Testis (tissue), 2 donors: Measurements from ENCODE around the gene MOCOS.

Experiments
- POLR2A ChIP-seq: fragments of 450-650 bp; IDR thresholded peaks from one replicate; pipeline ENCODE4 v1.6.1; 2017; ENCODE audit warnings: antibody characterized with exemption, mild to moderate bottlenecking, moderate library complexity
- TF ChIP-seq, protein P1 (sequence below), 3 experiments: fragments of 450-650 bp in 2 of 3; fragments of 200-600 bp in 1 of 3; sonication (generic) in 1 of 3; IDR thresholded peaks; one replicate each; pipeline ENCODE4 v1.5.1; 2016 to 2019; ENCODE audit warnings: antibody characterized with exemption in 3 of 3, mild to moderate bottlenecking in 2 of 3, moderate library complexity in 1 of 3

DNA sequence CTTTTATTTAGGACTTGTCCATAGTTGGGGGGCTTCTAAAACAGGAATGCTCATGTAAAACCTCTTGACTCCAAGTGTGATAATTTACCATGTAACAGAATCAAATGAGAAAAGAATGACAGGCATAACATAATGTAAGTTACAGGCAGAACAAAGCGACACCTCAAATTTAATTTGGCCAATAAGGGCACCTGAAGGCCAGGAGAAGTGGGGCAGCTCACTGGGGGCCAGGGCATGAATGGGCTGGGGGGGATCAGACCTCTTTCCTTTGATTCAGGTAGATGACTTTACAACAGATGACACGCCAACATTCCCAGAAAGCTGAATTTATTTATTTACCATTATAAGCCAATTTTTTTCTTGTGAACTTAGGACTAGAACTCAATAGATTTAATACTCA lies 14.5 kb downstream of the MOCOS start:
- TF ChIP-seq, protein P1, sequence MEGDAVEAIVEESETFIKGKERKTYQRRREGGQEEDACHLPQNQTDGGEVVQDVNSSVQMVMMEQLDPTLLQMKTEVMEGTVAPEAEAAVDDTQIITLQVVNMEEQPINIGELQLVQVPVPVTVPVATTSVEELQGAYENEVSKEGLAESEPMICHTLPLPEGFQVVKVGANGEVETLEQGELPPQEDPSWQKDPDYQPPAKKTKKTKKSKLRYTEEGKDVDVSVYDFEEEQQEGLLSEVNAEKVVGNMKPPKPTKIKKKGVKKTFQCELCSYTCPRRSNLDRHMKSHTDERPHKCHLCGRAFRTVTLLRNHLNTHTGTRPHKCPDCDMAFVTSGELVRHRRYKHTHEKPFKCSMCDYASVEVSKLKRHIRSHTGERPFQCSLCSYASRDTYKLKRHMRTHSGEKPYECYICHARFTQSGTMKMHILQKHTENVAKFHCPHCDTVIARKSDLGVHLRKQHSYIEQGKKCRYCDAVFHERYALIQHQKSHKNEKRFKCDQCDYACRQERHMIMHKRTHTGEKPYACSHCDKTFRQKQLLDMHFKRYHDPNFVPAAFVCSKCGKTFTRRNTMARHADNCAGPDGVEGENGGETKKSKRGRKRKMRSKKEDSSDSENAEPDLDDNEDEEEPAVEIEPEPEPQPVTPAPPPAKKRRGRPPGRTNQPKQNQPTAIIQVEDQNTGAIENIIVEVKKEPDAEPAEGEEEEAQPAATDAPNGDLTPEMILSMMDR (IDR thresholded peaks at IDR 0.05), result no peak
- TF ChIP-seq POLR2A, result no peak
